Activated T-cell treated with anti-CD3 and anti-CD28 coated beads, Interleukin-2, amount 50 U/mL, for 1 hour (primary cell): ENCODE measurements around the gene ADAMTS16.

Experiments
- DNase-seq: peaks from one replicate; pipeline ENCODE4 v3.0.0-alpha.2; 2020

The ADAMTS16 gene

GRCh38 chr5:5352675-5353074, 212.5 kb downstream of the ADAMTS16 start:
- no peak for DNase-seq

GRCh38 chr5:5353681-5354080, 213.6 kb downstream of the ADAMTS16 start:
- no peak for DNase-seq

GRCh38 chr5:5356765-5357164, 216.6 kb downstream of the ADAMTS16 start:
- DNase-seq, result no peak

- DNase-seq, result no peak
These were observed 219.5 kb downstream of the ADAMTS16 start for GRCh38 chr5:5359618-5360017.

- DNase-seq, result no peak
These were observed 220.3 kb downstream of the ADAMTS16 start for GRCh38 chr5:5360363-5360940.

GRCh38 chr5:5360941-5361520, 220.9 kb downstream of the ADAMTS16 start:
- no peak for DNase-seq

- DNase-seq, result no peak
These were observed 222.9 kb downstream of the ADAMTS16 start for GRCh38 chr5:5363045-5363444.

- DNase-seq, result no peak
These were observed 224.8 kb downstream of the ADAMTS16 start for GRCh38 chr5:5364932-5365331.

GRCh38 chr5:5367739-5368138, 227.6 kb downstream of the ADAMTS16 start:
- DNase-seq, result no peak

GRCh38 chr5:5369051-5369605, 229.0 kb downstream of the ADAMTS16 start:
- DNase-seq, result no peak
